Measurements from ENCODE around the gene CROCC2. TPM values are rescaled to one million over a fixed set of nuclear protein-coding genes. Genes with fewer than 3 reads are reported as not detected.

Gene CROCC2
- total RNA-seq, 1 experiment from 2014 or later = not detected

DNA sequence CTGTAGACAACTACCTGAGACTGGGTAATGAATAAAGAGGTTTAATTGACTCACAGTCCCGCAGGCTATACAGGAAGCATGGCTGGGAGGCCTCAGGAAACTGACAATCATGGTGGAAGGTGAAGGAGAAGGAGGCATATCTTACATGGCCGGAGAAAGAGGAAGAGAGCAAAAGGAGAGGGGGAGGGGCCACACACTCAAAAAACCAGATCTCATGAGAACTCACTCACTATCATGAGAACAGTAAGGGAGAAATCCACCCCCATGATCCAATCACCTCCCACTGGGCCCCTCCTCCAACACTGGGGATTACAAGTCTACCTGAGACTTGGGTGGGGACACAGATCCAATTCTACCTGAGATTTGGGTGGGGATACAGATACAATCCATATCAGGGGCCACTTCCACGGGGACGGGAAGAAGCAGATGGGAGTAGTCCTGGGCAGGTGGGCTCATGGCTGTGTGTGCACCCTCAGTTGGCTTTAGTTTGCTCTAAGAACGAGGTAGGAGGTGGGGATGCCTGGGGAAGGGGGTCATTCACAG, 20.0 kb upstream of the CROCC2 start:
- POLR2A ChIA-PET = no interaction called here
- H3K4me3 ChIP-seq (replicated peaks in 1 of 2; ENCODE audit: low read depth in 1 of 2, low read length in 2 of 2) = no peak overlapping the region
- no peaks in the 10 kb centered on the region for H3K27me3 ChIP-seq (ENCODE audit: insufficient read depth, low read length)
- ATAC-seq (no peak), DNase-seq (ENCODE audit: low read depth, low spot score) (no peak)
- H3K4me1 ChIP-seq (ENCODE audit: control insufficient read depth in 1 of 2, insufficient read depth in 2 of 2, low read length in 2 of 2) = peaks cover 0 to 10% of the 10 kb centered on the region in 2 experiments; a peak in 1 of 4 replicates
- no peak for TF ChIP-seq RAD21 (IDR thresholded peaks at IDR 0.05; ENCODE audit: low read depth)
- TF ChIP-seq SP1 (IDR thresholded peaks at IDR 0.05; ENCODE audit: low read depth) = no peak
- TF ChIP-seq, protein P1, sequence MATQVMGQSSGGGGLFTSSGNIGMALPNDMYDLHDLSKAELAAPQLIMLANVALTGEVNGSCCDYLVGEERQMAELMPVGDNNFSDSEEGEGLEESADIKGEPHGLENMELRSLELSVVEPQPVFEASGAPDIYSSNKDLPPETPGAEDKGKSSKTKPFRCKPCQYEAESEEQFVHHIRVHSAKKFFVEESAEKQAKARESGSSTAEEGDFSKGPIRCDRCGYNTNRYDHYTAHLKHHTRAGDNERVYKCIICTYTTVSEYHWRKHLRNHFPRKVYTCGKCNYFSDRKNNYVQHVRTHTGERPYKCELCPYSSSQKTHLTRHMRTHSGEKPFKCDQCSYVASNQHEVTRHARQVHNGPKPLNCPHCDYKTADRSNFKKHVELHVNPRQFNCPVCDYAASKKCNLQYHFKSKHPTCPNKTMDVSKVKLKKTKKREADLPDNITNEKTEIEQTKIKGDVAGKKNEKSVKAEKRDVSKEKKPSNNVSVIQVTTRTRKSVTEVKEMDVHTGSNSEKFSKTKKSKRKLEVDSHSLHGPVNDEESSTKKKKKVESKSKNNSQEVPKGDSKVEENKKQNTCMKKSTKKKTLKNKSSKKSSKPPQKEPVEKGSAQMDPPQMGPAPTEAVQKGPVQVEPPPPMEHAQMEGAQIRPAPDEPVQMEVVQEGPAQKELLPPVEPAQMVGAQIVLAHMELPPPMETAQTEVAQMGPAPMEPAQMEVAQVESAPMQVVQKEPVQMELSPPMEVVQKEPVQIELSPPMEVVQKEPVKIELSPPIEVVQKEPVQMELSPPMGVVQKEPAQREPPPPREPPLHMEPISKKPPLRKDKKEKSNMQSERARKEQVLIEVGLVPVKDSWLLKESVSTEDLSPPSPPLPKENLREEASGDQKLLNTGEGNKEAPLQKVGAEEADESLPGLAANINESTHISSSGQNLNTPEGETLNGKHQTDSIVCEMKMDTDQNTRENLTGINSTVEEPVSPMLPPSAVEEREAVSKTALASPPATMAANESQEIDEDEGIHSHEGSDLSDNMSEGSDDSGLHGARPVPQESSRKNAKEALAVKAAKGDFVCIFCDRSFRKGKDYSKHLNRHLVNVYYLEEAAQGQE (IDR thresholded peaks at IDR 0.05; ENCODE audit: low read depth) = no peak
- no peak for TF ChIP-seq ZFX (IDR thresholded peaks at IDR 0.05)
- no peak for TF ChIP-seq ELF1 (IDR thresholded peaks at IDR 0.05; ENCODE audit: borderline replicate concordance, low read depth)
- TF ChIP-seq ZNF274 (IDR thresholded peaks at IDR 0.05; ENCODE audit: low read depth, low read length) = no peak
- TF ChIP-seq, protein P2, sequence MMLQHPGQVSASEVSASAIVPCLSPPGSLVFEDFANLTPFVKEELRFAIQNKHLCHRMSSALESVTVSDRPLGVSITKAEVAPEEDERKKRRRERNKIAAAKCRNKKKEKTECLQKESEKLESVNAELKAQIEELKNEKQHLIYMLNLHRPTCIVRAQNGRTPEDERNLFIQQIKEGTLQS (IDR thresholded peaks at IDR 0.05) = no peak
- no peak for TF ChIP-seq SRF (IDR thresholded peaks at IDR 0.05; ENCODE audit: low read depth)
- TF ChIP-seq FOSL1 (IDR thresholded peaks at IDR 0.05; ENCODE audit: low read depth) = no peak
- TF ChIP-seq EZH2 (IDR thresholded peaks at IDR 0.05) = no peak
- no peak for TF ChIP-seq EZH2phosphoT487 (IDR thresholded peaks at IDR 0.05; ENCODE audit: borderline replicate concordance)
- TF ChIP-seq TCF7L2 (IDR thresholded peaks at IDR 0.05; ENCODE audit: borderline replicate concordance, extremely low read depth, insufficient read depth, insufficient read length) = no peak
- no peak for TF ChIP-seq CTCF (IDR thresholded peaks at IDR 0.05 in 2 of 3, conservative IDR thresholded peaks at IDR 0.05 in 1 of 3; ENCODE audit: borderline replicate concordance in 1 of 3, insufficient read depth in 1 of 3, low read depth in 2 of 3, low read length in 2 of 3)
- TF ChIP-seq POLR2AphosphoS5 (IDR thresholded peaks at IDR 0.05; ENCODE audit: low read depth, low read length) = no peak
- H4K20me1 ChIP-seq (ENCODE audit: insufficient read depth) = no peaks in the 10 kb centered on the region
- intact Hi-C loops (cut with micrococcal nuclease) = no loop called here
- BruUV-seq (replicated peaks) = no TSS peak
- no peak overlapping the region for H3K9ac ChIP-seq (ENCODE audit: low read length)
- H3K36me3 ChIP-seq (ENCODE audit: control insufficient read depth in 1 of 2, insufficient read depth in 2 of 2, low read length in 2 of 2) = no peaks in the 10 kb centered on the region
- no peak overlapping the region for H3K27ac ChIP-seq (ENCODE audit: low read depth, low read length)
- no peaks in the 10 kb centered on the region for H3K79me2 ChIP-seq (ENCODE audit: insufficient read depth, low read length)
- H3K9me2 ChIP-seq (ENCODE audit: insufficient read depth) = no peaks in the 10 kb centered on the region
- H3K9me3 ChIP-seq (ENCODE audit: control insufficient read depth in 1 of 2, insufficient read depth in 1 of 2, low read depth in 1 of 2, low read length in 2 of 2) = no peaks in the 10 kb centered on the region
- no peak overlapping the region for H3K4me2 ChIP-seq (ENCODE audit: low read length)
- RAD21 ChIA-PET (ENCODE audit: low non-redundant PET in 1 of 2, low total read pairs in 2 of 2, uncharacterized antibody in 2 of 2, unreplicated experiment in 2 of 2) = no interaction called here
- no peak overlapping the region for H2AFZ ChIP-seq (ENCODE audit: low read depth, low read length, poor library complexity, severe bottlenecking)
- CTCF ChIA-PET = no interaction called here
